OCI-LY7 (cell line): ENCODE measurements around the gene MT4.

Source experiments
- EZH2phosphoT487 ChIP-seq: fragments of 200-600 bp; sonication (generic); IDR thresholded peaks from 2 replicates; pipeline ENCODE4 v1.6.1; 2018; ENCODE audit warnings: low read depth, borderline replicate concordance, mild to moderate bottlenecking, mixed run types, antibody characterized with exemption, low read length, moderate library complexity, mixed read lengths
- TF ChIP-seq, protein P1 (sequence below): fragments of 200-600 bp; sonication (generic); conservative IDR thresholded peaks from 2 replicates; pipeline ENCODE4 v1.5.1; 2014; ENCODE audit warnings: mild to moderate bottlenecking, antibody characterized with exemption, low read length, moderate library complexity, mixed read lengths

DNA sequence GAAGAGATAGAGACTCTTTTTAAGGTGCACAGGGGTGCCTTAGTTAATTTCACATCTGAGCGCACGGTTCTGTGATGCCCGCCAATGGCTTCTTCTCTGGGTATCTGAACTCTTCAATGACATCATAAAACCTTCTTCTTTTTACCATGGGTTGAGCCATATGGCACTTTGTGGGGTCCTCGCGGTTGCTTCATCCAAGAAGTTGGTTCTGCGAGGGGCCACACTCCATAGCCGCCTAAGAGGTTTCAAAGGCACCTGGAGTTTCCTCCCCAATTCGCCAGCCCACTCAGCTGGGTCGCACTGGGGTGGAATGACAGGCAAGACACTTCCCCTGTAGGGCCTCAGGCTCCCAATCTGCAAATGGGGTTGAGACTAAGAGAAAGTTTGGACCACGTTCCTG lies 10.4 kb upstream of the MT4 start:
- TF ChIP-seq, protein P1, sequence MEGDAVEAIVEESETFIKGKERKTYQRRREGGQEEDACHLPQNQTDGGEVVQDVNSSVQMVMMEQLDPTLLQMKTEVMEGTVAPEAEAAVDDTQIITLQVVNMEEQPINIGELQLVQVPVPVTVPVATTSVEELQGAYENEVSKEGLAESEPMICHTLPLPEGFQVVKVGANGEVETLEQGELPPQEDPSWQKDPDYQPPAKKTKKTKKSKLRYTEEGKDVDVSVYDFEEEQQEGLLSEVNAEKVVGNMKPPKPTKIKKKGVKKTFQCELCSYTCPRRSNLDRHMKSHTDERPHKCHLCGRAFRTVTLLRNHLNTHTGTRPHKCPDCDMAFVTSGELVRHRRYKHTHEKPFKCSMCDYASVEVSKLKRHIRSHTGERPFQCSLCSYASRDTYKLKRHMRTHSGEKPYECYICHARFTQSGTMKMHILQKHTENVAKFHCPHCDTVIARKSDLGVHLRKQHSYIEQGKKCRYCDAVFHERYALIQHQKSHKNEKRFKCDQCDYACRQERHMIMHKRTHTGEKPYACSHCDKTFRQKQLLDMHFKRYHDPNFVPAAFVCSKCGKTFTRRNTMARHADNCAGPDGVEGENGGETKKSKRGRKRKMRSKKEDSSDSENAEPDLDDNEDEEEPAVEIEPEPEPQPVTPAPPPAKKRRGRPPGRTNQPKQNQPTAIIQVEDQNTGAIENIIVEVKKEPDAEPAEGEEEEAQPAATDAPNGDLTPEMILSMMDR: no peak
- no peak for TF ChIP-seq EZH2phosphoT487
